Activated CD8-positive, alpha-beta memory T cell treated with anti-CD3 and anti-CD28 coated beads for 48 hours (primary cell): ENCODE results near the gene C2CD4C.
A peak's percentile ranks its signal among the peaks of the same experiment; 100 is the strongest.
"Not testable (repeated sequence)": the region's sequence is repeated elsewhere in the genome, so short reads cannot be mapped to it uniquely, and the experiment has no call there.

Source experiments
- DNase-seq, 3 experiments: peaks; one replicate each; pipeline ENCODE4 v3.0.0-alpha.2; 2020; ENCODE audit warnings: low read depth in 2 of 3, low spot score in 2 of 3

Gene C2CD4C

DNA sequence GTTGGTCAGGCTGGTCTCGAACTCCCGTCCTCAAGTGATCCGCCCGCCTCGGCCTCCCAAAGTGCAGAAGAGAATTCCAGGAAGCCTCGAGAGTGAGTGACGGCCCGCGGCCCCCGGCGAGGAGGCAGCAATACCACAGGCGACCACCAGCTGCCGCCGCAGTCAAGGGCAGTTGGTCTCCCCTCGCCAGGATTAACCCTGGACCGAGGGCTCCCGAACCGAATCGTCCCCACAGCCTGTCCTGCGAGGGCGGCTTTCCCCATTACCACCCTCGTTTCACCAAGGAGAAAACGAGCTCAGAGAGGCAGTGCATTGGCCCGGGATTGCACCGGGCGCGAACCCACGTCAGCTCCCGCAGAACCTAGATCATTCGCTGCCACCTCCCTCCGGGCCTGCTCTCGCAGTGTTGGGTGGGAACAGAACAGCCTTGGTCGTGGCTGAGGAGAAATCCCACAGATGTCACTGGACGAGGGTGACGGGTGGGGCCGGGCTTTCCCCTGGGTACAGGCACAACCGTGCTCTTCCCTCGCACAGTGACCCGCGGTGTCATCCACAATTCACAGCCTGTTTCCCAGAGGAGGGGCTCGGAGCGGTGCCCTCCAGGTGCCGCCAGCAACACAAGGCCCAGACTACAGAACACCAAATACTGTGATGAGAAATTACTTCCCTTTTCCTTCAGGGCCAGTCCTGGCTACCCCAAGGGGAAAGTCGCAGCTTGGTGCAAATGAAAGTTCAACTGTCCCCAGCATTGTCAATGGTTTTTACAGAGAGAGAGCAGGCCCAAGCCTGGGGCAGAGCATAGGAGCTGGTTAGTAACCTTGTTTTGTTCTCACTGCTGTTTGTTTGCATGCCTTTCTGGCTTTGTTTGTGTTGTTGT is 24.8 kb downstream of the C2CD4C start:
- DNase-seq, result no peak

DNA sequence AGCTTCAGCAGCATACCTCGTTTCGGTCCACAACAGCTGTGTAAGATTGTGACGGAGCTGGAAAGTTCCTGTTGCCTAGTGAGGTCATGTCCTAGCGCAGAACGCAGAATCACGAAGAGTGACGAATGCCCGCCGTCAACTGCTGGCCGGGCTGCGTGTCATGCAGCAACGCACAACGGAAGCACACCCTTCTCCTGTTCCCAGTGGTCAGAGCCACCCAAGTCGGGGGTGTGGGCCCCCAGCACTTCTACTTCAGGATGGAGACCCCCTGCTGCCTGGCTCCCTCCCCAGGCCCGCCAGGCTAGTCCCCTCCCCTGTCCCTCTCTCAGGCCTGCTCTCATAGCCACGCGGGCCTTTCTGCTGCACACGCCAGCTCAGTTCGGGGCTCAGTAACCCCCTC is 25.9 kb downstream of the C2CD4C start:
- DNase-seq, result no peak

DNA sequence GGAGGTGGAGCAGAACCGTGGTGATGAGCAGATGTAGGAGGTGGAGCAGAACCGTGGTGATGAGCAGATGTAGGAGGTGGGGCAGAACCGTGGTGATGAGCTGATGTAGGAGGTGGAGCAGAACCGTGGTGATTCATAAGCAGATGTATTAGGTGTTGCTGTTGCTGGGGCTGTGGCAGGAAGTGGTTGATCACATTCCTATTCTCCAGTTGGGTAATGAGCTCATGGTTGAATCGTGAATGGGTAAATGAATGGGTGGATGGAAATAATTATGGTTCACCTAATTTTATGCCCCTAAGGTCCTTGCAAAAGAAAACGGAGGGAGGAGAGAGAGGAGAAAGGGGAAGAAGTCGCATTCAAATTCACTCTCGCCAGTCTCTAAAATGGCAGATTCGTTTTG is 26.4 kb downstream of the C2CD4C start:
- not testable (repeated sequence) for DNase-seq

DNA sequence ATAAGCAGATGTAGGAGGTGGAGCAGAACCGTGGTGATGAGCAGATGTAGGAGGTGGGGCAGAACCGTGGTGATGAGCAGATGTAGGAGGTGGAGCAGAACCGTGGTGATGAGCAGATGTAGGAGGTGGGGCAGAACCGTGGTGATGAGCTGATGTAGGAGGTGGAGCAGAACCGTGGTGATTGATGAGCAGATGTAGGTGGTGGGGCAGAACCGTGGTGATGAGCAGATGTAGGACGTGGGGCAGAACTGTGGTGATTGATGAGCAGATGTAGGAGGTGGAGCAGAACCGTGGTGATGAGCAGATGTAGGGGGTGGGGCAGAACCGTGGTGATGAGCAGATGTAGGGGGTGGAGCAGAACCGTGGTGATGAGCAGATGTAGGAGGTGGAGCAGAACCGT is 27.0 kb downstream of the C2CD4C start:
- DNase-seq, result peak in 1 of 3 experiments; percentile 13

DNA sequence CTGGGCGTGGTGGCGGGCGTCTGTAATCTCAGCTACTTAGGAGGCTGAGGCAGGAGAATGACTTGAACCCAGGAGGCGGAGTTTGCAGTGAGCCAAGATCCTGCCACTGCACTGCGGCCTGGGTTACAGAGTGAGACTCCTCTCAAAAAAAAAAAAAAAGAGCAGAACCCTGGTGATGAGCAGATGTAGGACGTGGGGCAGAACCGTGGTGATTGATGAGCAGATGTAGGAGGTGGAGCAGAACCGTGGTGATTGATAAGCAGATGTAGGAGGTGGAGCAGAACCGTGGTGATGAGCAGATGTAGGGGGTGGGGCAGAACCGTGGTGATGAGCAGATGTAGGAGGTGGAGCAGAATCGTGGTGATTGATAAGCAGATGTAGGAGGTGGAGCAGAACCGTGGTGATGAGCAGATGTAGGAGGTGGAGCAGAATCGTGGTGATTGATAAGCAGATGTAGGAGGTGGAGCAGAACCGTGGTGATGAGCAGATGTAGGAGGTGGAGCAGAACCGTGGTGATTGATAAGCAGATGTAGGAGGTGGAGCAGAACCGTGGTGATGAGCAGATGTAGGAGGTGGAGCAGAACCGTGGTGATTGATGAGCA is 28.2 kb downstream of the C2CD4C start:
- DNase-seq, result not testable (repeated sequence)

DNA sequence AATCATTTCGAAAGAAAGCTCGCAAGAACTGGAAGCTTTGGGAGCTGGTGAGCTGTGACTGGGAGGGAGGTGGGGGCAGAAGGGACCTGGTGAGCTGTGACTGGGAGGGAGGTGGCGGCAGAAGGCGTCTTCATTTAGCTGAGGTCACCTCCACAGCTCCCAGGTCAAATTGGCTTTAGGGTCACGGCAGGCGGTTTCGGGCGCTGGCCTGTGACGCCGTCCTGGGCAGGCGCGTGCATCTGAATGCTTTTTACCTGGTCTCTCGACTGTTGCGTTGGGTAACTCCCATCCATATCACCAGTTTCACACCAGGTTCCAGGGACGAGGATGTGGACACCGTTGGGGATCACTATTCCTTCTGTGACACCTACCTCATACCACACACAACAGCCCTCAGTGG is 29.2 kb downstream of the C2CD4C start:
- DNase-seq, result no peak

DNA sequence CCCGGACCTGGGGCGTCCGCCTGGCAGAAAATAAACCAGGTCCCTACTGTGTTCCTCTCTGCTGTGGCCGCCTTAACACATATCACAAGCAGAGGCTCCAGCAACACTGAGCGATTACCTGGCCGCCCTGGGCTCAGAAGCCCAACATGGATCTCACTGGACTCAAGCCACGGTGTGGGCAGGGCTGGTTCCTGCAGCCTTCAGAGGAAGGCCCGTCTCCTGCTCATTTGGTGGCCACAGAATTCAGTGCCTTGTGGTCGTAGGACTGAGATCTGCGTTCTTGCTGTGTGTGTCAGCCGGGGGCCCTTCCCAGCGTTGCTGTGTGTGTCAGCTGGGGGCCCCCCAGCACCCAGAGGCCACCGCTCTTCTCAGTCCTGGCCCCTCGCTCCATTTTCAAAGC is 30.2 kb downstream of the C2CD4C start:
- no peak for DNase-seq

DNA sequence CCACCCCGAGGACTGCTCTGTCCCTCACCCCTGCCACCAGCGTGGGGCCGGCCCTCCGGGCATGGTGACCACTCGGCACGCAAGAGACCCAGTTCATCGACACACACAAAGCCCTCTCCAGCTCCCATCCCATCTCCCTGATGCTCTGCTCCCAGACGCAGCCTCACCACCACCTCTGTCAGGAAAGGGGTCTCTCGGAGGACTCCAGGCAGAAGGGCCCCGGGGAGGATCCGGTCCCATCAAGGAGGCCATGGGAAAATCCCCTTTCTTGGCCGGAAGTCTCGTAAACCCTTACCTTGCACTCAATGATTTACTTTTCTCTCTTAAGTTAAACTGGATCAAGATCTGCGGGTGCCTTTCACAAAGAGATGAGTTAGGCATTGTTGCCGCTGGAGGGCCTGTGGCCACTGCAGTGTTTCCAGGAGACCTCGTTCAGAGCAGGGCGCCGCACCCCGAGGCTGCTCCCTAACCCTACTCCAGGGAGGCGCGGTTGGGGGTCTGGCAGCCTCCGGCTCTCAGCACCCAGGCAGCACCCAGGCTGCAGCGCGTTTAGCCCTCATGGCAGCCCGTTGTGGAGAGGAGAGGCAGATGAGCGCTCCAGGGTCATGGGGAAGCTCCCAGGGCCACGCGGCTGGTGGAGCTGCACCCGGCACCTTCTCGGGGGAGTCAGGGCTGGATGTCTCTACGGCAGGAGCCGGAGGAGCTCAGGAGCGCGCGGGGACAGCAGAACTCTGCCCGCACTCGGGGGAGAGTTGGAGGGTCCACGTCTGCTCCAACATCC is 31.0 kb downstream of the C2CD4C start:
- no peak for DNase-seq

DNA sequence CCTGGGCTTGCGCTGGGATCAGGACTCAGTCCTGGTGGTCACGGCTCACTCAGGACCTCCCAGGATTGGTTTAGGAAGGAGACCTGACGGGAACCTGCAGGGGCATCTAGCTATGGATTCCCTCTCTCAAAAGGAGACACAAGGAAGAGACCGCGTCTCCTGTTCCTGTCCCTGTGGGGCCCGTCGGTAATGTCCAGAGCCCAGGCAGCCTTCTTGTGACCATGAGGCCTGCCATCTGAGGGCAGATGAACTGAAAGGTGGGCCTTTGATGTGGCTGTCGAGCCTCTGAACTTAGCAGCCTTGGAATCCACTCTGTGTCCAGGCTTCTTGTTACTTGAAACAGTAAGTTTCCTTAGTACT is 32.9 kb downstream of the C2CD4C start:
- no peak for DNase-seq

DNA sequence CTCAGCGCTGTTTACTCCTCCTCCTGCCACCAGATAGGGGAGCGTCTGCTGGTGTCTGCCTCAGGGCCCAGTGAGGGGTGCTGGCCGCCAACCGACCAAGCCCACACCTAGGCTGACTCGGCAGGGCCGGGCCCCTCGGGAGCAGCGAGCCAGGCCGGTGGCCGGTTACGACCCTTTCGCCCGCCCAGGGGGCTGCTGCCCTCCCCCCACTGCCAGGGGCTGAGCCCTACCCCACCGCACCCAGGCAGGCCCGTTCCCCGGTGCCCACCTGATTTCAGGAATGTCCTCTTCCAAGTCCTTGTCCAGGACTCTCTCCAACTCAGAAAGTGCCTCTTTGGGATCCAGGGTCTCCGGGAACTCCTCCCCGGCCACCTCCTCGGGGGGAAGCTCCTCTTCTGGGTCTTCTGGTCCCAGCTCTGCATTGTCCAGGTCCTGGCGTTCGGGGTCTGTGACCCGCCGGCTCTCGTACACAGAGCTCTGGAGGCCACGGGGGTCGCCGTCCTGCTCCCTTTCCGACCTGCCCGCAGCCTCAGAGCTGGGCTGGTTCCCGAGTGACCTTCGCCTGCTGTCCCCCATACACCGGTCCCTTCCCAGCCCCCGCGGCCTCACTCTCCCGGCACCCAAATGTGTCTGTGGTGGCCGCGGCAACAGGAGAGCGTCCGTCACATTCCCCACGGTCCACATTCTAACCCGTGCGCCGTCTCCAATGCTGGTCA is 33.4 kb downstream of the C2CD4C start:
- no peak for DNase-seq

DNA sequence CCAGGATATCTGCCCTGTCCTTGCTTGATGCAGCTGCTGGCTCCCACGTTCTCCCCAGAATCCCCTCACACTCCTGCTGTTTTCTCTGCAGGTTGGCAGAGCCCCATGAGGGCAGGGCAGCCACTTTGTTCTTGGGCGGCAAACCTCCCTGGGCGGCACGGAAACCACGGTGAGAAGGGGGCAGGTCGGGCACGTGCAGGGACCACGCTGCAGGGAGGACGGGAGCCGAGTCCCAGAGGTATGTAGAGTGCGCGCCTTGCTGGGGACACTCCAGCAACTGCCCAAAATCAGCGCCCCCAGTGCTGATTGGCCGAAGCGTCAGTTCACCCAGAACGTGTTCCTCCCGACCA is 34.1 kb downstream of the C2CD4C start:
- no peak for DNase-seq

DNA sequence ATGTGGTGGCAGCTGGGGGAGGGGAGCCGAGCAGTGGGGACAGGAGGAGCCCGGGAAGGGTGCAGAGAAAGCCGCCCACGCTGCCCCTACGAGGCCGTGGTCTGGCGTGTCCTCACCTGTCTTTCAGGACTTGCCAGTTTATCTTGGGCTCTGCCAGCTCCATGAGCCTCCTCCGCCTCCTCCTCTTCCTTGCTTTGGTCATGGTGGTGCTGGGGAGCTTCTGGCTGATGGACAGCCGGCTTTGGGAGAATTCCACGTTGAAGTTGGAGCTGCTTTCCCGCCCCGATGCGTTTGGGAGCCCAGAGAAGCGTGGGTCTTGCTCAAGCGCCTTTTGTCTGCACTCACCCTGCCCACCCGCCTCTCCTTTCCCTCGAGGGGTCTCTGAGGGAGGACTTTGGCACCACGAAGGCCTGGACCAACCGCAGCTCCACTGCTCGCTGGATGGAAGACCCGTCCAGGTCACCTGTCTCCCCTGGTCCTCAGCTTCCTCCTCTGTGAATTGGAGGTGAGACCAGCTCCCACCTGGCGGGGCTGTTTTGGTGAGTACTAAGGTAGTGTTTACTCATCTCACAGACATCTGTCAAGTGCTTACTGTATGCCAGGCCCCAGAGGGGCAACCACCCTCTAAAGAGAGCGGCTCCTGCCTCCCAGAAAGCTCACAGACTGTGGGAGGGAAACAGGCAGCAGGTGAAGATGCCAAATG is 34.6 kb downstream of the C2CD4C start:
- no peak for DNase-seq

DNA sequence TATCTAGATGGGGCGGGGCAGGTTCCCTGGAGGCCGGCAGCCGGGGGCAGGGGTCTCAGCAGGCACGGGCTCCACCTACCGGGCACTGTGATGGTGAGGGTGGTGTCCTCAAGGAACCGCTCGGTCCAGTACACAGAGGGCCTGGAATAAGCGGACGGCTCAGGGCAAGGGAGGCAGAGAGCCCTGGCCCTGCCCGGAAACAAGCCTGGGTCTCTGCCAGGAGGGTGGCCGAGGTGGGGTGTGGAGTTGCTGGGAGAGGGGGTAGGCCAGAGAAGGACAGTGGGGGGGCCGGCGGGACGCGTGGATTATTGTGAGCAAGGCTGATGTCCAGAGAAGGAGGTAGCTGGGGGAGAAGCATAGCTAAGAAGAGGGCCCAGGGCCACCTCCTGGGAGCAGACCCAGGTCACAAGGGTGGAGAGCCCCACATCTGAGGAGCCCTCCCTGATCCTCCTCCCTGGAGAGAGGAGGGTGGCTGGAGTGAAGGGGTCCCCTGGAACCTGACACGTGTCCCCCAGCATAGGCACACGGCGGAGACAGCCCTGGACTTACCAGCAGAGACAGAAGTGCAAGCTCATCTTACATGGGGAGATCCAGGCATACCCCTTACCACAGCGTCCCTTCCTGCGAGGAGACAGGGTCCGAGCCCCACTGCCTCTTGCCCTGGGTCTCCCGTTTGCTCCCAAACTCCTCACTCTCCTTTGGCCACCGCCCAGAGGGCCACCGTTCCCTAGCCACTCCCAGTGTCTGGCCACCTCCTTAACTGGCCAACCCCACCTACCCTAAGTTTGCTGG is 35.4 kb downstream of the C2CD4C start:
- DNase-seq, result no peak

DNA sequence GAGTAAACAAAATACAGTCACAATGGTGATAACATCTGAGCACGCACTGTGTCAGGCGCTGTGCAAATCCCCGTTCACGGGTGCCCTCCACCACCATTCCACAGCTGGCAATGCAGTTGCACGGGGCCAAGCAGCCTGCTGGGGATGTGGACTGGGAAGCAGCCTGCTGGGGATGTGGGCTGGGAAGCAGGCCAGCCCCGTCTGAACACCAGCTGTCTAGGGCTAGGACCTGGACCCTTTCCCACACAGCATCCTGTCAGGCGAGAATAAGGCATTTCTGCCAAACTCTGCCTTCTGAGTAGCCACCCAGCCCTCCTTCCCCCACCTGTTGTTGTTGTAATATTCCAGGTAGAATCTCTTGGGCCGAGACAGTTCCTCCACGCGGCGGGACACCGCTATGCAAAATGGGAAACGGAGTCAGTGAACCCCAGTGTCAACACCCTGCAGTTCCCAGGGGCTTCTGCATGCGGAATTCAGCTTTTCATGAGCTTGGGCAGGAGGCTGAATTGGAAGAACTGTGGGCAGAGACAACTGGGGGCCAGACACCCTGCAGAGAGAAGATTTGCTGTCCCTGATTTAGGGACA is 36.5 kb downstream of the C2CD4C start:
- DNase-seq, result no peak

DNA sequence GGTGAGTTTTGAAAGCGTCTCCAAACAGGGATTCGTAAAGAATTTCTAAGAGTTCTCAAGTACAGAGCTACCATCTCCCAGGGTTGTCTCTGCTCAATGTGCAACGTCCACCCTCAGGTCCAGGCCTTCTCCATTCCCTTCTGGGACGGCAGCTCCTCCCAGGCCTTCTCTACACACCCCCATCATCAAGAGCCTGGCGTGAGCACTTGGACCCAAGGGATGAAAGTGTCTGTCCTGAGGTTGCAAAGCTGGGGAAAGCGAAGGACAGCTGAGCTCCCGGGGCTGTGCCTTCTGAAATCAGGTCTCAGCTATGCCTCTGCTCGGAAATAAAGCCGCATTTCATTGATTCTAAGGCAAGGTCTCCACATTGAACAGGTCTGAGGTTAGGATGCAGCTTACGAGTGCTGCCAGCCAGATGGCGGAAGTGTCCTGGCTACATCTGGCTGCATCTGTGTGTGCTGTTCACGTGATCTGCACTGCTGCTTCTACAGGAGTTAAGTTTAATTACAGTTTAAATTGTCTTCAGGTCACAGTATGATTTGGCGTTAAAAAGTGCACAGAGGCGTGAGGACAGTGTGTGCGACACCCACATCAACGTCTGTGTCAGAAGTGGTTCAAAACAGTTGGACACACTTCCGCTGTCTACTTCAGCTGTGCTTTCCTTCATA is 37.3 kb downstream of the C2CD4C start:
- no peak for DNase-seq

DNA sequence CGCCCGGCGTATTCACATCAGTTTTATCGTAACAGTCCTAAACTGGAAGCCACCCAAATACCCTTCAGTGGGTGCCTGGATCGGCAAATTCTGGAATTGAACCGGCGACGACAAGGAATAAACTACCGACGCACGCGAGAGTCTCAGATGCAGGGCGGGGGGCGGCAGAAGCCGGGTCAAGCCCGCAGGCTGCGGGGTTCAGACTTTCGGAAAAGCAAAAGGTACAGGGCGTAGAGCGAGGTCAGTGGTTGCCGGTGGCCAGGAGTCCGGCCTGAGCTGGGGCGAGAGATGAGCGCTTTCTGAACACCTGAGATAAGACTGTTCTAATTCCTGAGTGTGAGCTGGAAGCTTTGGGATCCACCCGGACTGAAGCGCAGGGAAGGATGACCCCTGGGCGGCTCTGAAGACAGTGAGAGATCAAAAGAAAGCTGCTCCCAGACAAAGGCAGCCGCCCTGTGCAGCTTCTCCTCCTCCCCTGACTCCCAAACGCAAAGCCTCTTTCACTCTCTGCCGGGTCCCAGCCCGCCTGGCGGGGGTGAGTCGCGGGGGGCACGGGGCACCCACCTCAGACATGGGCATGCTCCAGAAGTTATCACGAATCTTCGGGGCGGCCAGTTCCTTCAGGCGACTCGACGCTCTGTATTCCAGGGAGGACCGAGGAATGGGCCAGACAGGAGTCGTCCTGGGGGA is 38.2 kb downstream of the C2CD4C start:
- DNase-seq, result no peak

DNA sequence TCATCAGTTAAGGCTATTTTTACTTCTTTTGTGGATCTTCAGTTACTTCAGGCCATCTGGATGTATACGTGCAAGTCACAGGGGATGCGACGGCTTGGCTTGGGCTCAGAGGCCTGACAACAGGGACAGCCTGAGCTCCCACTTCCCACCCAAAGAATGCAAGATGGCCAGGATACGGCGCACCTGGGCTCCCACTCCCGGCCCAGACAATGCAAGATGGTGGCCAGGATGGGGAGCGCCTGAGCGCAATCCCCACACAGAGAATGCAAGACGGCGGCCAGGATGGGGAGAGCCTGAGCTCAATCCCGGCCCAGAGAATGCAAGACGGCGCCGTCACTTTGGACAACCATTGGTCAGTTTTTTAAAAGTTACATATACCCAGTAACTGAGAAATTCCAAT is 39.1 kb downstream of the C2CD4C start:
- DNase-seq, result no peak

DNA sequence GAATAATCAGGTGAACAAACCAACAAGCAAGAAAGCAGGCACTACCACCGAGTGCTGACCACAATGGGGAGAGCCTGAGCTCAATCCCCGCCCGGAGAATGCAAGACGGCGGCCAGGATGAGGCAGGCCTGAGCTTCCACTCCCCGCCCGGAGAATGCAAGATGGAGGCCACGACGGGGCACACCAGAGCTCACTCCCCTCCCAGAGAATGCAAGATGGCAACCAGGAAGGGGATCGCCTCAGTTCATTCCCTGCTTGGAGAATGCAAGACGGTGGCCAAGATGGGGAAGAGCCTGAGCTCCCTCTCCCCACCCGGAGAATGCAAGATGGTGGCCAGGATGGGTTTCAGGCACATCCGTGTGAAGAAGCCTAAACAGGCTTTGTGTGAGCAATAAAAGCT is 39.7 kb downstream of the C2CD4C start:
- no peak for DNase-seq

DNA sequence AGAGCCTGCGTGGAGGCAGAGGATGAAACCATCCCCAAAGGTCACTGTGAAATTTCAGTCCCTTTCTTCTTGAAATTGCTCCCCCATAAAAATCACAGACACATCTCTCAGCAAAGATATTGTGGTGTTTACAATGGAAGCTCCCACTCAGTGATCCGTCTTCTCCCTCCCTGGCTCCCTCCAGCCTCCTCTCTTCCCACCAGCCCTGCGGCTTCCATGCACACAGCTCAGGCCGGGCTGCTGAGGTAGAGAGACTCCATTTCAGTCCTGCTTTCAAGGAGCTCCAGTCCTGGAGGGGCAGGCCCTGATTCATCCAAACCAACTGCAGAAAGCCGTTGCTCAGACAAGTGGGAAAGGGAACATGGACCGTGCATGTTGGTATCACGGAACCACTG is 40.3 kb downstream of the C2CD4C start:
- DNase-seq, result no peak
